ENCODE data around the gene BABAM1. TPM values are rescaled to one million over a fixed set of nuclear protein-coding genes. Genes with fewer than 3 reads are reported as not detected.

The BABAM1 gene
- total and polyA plus RNA-seq, 9 of the 15 experiments (the other 6 are each of a cell fraction or from before 2014, with no cell fraction given), result 14.7 to 160 (median 113) TPM

DNA sequence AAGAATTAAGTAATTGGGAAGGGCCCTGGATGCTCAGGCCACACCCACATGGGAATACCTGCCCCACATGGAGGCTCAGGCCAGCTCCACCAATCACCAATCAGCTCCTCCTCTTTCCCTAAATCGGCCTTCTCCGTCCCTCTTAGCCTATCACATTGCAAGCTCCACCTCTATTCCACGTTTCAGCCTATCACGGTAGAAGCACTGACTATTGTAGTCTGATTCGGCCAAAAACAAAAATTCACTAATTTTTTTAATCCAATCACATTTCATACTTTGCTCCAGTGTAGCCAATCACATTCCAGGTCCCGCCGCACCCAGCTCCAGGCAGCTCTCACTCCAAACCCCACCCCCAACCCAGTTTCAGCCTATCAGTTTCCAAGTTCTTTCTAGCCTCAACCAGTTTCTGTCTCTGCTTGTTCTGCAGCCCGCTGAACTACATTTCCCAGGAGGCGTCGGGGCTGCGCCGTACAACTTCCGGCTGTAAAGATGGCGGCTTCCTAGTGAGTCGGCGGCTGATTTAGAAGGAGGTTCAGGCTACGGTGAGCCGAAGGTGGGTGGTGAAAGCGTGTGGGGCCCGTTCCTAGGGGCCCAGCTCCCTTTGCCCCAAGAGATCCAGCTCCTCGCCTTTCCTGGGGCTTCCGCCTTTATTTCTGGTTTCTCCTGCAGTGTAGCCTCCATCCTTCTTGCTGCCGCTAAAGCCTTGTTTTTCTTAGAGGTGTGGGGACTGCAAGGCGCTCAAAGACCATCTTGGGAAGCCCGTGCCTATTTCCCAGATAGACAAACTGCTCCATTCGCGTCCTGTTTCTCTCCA is at the start of gene BABAM1 (continued):
- TF ChIP-seq, protein P1, sequence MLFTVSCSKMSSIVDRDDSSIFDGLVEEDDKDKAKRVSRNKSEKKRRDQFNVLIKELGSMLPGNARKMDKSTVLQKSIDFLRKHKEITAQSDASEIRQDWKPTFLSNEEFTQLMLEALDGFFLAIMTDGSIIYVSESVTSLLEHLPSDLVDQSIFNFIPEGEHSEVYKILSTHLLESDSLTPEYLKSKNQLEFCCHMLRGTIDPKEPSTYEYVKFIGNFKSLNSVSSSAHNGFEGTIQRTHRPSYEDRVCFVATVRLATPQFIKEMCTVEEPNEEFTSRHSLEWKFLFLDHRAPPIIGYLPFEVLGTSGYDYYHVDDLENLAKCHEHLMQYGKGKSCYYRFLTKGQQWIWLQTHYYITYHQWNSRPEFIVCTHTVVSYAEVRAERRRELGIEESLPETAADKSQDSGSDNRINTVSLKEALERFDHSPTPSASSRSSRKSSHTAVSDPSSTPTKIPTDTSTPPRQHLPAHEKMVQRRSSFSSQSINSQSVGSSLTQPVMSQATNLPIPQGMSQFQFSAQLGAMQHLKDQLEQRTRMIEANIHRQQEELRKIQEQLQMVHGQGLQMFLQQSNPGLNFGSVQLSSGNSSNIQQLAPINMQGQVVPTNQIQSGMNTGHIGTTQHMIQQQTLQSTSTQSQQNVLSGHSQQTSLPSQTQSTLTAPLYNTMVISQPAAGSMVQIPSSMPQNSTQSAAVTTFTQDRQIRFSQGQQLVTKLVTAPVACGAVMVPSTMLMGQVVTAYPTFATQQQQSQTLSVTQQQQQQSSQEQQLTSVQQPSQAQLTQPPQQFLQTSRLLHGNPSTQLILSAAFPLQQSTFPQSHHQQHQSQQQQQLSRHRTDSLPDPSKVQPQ (CRISPR knock-in tag; IDR thresholded peaks at IDR 0.05; ENCODE audit: borderline replicate concordance), result no peak
- no peak for TF ChIP-seq POLR3G (IDR thresholded peaks at IDR 0.05; ENCODE audit: extremely low read depth, insufficient read length, insufficient replicate concordance)
- TF ChIP-seq, protein P2, sequence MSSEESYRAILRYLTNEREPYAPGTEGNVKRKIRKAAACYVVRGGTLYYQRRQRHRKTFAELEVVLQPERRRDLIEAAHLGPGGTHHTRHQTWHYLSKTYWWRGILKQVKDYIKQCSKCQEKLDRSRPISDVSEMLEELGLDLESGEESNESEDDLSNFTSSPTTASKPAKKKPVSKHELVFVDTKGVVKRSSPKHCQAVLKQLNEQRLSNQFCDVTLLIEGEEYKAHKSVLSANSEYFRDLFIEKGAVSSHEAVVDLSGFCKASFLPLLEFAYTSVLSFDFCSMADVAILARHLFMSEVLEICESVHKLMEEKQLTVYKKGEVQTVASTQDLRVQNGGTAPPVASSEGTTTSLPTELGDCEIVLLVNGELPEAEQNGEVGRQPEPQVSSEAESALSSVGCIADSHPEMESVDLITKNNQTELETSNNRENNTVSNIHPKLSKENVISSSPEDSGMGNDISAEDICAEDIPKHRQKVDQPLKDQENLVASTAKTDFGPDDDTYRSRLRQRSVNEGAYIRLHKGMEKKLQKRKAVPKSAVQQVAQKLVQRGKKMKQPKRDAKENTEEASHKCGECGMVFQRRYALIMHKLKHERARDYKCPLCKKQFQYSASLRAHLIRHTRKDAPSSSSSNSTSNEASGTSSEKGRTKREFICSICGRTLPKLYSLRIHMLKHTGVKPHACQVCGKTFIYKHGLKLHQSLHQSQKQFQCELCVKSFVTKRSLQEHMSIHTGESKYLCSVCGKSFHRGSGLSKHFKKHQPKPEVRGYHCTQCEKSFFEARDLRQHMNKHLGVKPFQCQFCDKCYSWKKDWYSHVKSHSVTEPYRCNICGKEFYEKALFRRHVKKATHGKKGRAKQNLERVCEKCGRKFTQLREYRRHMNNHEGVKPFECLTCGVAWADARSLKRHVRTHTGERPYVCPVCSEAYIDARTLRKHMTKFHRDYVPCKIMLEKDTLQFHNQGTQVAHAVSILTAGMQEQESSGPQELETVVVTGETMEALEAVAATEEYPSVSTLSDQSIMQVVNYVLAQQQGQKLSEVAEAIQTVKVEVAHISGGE (CRISPR knock-in tag; IDR thresholded peaks at IDR 0.05), result peak in 1 of 3 experiments; percentile 93; a peak in 2 of 6 replicates
- no peak for TF ChIP-seq ZNF77 (CRISPR knock-in tag; IDR thresholded peaks at IDR 0.05)
- peak; percentile 87 for TF ChIP-seq POLR2AphosphoS5 (IDR thresholded peaks at IDR 0.05; ENCODE audit: control insufficient read depth, insufficient read depth, low read depth, low read length)
- TF ChIP-seq ZNF347 (CRISPR knock-in tag; IDR thresholded peaks at IDR 0.05; ENCODE audit: low read depth), result no peak
- no peak for TF ChIP-seq GATAD2A (IDR thresholded peaks at IDR 0.05)
- TF ChIP-seq, protein P3, sequence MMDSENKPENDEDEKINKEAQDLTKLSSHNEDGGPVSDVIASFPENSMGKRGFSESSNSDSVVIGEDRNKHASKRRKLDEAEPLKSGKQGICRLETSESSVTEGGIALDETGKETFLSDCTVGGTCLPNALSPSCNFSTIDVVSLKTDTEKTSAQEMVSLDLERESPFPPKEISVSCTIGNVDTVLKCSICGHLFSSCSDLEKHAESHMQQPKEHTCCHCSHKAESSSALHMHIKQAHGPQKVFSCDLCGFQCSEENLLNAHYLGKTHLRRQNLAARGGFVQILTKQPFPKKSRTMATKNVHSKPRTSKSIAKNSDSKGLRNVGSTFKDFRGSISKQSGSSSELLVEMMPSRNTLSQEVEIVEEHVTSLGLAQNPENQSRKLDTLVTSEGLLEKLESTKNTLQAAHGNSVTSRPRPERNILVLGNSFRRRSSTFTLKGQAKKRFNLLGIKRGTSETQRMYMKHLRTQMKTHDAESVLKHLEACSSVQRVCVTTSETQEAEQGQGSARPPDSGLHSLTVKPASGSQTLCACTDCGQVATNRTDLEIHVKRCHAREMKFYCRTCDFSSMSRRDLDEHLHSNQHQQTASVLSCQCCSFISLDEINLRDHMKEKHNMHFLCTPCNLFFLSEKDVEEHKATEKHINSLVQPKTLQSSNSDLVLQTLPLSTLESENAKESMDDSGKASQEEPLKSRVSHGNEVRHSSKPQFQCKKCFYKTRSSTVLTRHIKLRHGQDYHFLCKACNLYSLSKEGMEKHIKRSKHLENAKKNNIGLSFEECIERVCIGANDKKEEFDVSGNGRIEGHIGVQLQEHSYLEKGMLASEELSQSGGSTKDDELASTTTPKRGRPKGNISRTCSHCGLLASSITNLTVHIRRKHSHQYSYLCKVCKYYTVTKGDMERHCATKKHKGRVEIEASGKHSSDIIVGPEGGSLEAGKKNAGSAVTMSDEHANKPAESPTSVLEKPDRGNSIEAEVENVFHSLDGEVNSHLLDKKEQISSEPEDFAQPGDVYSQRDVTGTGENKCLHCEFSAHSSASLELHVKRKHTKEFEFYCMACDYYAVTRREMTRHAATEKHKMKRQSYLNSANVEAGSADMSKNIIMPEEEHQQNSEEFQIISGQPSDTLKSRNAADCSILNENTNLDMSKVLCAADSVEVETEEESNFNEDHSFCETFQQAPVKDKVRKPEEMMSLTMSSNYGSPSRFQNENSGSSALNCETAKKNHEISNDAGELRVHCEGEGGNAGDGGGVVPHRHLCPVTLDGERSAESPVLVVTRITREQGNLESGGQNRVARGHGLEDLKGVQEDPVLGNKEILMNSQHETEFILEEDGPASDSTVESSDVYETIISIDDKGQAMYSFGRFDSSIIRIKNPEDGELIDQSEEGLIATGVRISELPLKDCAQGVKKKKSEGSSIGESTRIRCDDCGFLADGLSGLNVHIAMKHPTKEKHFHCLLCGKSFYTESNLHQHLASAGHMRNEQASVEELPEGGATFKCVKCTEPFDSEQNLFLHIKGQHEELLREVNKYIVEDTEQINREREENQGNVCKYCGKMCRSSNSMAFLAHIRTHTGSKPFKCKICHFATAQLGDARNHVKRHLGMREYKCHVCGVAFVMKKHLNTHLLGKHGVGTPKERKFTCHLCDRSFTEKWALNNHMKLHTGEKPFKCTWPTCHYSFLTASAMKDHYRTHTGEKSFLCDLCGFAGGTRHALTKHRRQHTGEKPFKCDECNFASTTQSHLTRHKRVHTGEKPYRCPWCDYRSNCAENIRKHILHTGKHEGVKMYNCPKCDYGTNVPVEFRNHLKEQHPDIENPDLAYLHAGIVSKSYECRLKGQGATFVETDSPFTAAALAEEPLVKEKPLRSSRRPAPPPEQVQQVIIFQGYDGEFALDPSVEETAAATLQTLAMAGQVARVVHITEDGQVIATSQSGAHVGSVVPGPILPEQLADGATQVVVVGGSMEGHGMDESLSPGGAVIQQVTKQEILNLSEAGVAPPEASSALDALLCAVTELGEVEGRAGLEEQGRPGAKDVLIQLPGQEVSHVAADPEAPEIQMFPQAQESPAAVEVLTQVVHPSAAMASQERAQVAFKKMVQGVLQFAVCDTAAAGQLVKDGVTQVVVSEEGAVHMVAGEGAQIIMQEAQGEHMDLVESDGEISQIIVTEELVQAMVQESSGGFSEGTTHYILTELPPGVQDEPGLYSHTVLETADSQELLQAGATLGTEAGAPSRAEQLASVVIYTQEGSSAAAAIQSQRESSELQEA (IDR thresholded peaks at IDR 0.05; ENCODE audit: low read depth), result peak; percentile 85
- TF ChIP-seq, protein P4, sequence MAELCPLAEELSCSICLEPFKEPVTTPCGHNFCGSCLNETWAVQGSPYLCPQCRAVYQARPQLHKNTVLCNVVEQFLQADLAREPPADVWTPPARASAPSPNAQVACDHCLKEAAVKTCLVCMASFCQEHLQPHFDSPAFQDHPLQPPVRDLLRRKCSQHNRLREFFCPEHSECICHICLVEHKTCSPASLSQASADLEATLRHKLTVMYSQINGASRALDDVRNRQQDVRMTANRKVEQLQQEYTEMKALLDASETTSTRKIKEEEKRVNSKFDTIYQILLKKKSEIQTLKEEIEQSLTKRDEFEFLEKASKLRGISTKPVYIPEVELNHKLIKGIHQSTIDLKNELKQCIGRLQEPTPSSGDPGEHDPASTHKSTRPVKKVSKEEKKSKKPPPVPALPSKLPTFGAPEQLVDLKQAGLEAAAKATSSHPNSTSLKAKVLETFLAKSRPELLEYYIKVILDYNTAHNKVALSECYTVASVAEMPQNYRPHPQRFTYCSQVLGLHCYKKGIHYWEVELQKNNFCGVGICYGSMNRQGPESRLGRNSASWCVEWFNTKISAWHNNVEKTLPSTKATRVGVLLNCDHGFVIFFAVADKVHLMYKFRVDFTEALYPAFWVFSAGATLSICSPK (IDR thresholded peaks at IDR 0.05; ENCODE audit: borderline replicate concordance), result no peak

Measured in K562 (cell line).